HK-2 (cell line): ENCODE data around the gene MAOA.

Experiments used
- DNase-seq: peaks from one replicate; pipeline ENCODE4 v3.0.0-alpha.2; 2018; ENCODE audit not compliant: unreplicated experiment

MAOA gene

DNA sequence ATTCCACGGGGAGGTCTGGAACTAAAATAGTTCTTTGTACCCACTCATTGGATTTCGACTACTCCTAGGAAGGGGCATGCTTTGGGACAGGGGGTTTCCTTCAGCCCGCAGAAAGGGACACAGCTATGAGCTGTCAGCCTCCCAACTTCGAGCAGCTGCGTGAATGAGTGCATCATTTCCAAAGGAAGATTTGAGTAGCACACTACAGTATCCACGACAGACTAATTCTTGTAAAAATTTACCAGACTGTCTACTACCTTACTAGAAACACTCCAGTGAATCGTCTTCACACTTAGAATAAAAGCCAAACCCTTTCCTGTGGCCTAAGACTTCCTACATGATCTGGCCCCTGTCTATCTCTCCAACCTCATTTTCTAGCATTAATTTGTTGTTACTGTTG is 101.9 kb downstream of the MAOA start:
- no peak for DNase-seq

DNA sequence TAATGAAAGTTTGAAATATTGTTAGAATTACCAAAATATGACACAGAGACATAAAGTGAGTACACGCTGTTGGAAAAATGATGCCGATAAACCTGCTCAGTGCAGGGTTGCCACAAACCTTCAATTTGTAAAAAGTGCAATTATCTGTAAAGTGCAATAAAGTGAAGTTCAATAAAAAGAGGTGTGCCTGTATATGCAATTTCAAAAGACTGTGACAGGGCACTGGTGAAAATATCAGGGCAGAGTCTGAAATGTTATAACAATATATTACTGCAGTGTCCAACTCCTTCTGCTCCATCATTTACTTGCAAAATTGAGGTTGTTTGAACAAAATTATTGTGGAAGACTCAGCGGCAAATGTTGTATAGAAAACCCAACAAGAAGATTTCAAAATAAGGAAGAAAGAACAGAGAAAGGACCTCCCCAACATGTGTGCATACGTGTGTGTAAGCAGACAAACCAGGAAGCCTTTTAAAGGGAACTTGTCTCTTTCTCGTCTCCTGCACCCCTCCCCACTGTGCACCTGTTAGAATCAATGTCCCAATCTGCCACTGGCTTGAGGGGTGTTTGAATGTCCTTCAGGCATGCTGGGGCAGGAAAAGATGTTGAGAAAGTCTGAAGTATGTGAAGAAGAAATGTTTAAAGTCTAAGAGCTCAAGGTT is 130.0 kb downstream of the MAOA start:
- DNase-seq, result no peak
